ENCODE data around the gene COL4A6.

COL4A6 gene

GRCh38 chrX:108216919-108217571, 221.2 kb downstream of the COL4A6 start:
- Histone ChIP-seq H3K4me3 (ENCODE audit: low read depth, low read length) (no peak overlapping the region), H3K36me3 (ENCODE audit: control insufficient read depth in 2 of 2, insufficient read depth in 1 of 2, low read length in 2 of 2) (peaks cover 0 to 11% of the 10 kb centered on the region in 2 experiments; a peak in 1 of 3 replicates), H3K4me1 (ENCODE audit: control insufficient read depth, insufficient read depth, low read length) (no peaks in the 10 kb centered on the region), H3K27ac (ENCODE audit: extremely low read depth, low read depth, low read length) (no peak overlapping the region), H3K9me3 (ENCODE audit: control insufficient read depth, insufficient read depth, low read depth, low read length) (no peaks in the 10 kb centered on the region)
- TF ChIP-seq ZNF416 (tag by site-specific recombination; IDR thresholded peaks at IDR 0.05) (no peak), ZNF692 (tag by site-specific recombination; IDR thresholded peaks at IDR 0.05) (no peak), ZNF155 (tag by site-specific recombination; IDR thresholded peaks at IDR 0.05) (no peak), ZNF423 (tag by site-specific recombination; IDR thresholded peaks at IDR 0.05) (no peak), ZNF391 (tag by site-specific recombination; IDR thresholded peaks at IDR 0.05; ENCODE audit: borderline replicate concordance, low read depth) (no peak), ZBTB49 (tag by site-specific recombination; IDR thresholded peaks at IDR 0.05; ENCODE audit: low read depth) (no peak), PRDM4 (tag by site-specific recombination; IDR thresholded peaks at IDR 0.05) (no peak), ZNF112 (tag by site-specific recombination; IDR thresholded peaks at IDR 0.05) (no peak), ZNF518A (tag by site-specific recombination; conservative IDR thresholded peaks at IDR 0.05; ENCODE audit: low read depth) (no peak), ZIC2 (tag by site-specific recombination; IDR thresholded peaks at IDR 0.05) (no peak), ZNF561 (tag by site-specific recombination; IDR thresholded peaks at IDR 0.05; ENCODE audit: borderline replicate concordance) (no peak), MYNN (tag by site-specific recombination; IDR thresholded peaks at IDR 0.05; ENCODE audit: borderline replicate concordance) (no peak), ZNF777 (tag by site-specific recombination; IDR thresholded peaks at IDR 0.05; ENCODE audit: borderline replicate concordance) (no peak), ZNF398 (tag by site-specific recombination; IDR thresholded peaks at IDR 0.05) (no peak), ZNF843 (tag by site-specific recombination; IDR thresholded peaks at IDR 0.05) (no peak), ZNF558 (tag by site-specific recombination; IDR thresholded peaks at IDR 0.05) (no peak)
- ChIA-PET POLR2A (no interaction called here), CTCF (interaction anchor here (2.7 to 6.6 kb wide), 2 partner anchors 8 to 18 kb away, joined by 20 to 51 read pairs; no protein-coding TSS in a partner anchor)
